ENCODE measurements around the gene SLC2A4RG.

Gene SLC2A4RG

GRCh38 chr20:63739130-63740069 is at the start of gene SLC2A4RG:
Gene SLC2A4RG, plus strand, starts transcription at chr20:63739776. Its CDS starts 137 bp downstream, at chr20:63739913.
- peak; percentile 94 for DNase-seq (ENCODE audit: low read depth, low spot score)

DNA sequence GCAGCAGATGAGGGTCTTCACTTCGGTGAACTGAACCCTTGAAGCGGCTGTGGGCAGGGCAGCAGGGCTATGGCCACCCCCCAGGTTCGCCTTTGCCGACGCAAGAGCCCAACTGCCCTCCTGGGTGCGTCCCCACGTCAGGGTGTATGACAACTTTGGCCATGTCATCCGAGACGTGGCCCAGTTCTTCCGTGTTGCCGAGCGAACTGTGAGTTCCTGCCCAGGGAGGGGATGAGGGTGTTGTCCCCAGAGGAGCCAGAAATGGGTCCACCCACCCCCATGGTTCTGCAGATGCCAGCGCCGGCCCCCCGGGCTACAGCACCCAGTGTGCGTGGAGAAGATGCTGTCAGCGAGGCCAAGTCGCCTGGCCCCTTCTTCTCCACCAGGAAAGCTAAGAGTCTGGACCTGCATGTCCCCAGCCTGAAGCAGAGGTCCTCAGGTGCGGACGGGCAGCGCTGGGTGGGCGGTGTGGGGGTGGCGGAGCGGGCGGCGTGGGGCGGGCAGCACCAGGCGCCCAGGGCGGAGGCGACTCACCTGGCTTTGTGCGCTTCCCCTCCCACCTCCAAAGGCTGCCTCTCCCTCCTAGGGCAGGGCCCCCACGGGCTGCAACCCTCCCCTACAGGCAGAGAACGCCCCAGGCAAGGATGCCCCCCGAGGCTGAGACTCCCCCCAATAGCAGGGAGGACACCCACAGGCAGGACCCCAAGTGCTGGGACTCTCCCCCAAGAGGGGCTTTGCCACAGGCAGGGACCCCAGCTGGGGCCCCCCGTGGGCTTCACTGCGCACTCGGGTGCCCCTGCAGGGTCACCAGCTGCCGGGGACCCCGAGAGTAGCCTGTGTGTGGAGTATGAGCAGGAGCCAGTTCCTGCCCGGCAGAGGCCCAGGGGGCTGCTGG is 49.3 kb upstream of the SLC2A4RG start:
- DNase-seq (ENCODE audit: low read depth, low spot score): no peak

DNA sequence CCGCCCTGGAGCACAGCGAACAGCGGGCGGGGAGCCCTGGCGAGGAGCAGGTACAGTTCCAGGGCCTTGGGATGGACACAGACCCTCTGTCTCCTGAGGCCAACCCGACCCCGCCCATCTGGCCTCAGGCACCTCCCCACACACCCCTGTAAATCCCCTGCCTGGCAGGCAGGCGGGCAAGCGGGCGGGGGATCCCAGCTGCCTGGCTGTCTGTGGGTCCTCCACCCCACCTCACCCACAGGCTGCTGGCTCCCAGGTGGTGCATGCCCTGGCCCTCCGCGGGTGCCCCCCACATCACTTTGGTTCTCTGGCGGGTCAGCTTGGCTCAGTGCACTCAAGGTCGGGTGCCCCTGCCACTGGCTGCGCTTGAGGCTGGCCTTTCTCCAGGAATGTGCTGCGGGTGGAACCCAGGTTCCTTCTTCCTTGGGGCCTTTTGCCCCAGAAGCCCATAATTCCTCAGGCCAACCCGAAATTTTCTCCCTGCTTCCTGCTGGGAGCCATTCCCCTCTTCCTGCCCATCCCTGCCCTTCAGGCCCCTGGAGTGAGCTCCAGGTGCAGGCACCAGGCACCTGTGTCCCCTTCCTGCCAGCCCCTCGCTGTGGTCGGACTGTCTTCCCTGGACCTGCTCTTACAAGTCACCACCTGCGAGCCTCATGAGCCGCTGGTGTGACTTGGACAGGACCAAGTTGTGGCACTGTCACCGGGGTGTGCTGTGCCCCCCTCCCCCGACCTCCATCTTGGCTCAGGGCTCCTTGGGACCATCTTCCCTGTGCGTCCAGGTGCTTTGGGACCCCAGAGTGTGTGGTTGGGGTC is 48.5 kb upstream of the SLC2A4RG start:
- no peak for DNase-seq (ENCODE audit: low read depth, low spot score)

GRCh38 chr20:63691711-63692435 is 47.7 kb upstream of the SLC2A4RG start:
- DNase-seq (ENCODE audit: low read depth, low spot score): no peak

GRCh38 chr20:63692436-63693082 is 47.0 kb upstream of the SLC2A4RG start:
- DNase-seq (ENCODE audit: low read depth, low spot score): no peak

DNA sequence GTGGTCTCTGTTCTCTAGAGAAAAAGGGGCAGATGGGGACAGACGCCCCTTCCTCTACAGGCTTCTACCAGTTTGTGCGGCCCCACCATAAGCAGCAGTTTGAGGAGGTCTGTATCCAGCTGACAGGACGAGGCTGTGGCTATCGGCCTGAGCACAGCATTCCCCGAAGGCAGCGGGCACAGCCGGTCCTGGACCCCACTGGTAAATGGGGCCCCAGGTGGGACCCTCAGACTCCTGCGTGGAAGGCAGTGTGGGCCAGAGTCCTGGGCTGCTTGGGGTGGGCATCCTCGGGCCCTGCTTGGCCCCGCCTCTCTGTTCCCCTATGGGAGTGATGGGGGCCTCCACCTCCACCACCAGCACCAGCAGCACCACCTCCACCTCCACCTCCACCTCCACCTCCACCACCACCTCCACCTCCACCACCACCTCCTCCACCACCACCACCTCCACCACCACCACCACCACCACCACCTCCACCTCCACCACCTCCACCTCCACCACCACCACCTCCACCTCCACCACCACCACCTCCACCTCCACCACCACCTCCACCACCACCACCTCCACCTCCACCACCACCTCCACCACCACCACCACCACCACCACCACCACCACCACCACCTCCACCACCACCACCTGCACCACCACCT is 46.4 kb upstream of the SLC2A4RG start:
- no peak for DNase-seq (ENCODE audit: low read depth, low spot score)

- no peak for DNase-seq (ENCODE audit: low read depth, low spot score)
These were observed 45.6 kb upstream of the SLC2A4RG start for GRCh38 chr20:63693733-63694583.

DNA sequence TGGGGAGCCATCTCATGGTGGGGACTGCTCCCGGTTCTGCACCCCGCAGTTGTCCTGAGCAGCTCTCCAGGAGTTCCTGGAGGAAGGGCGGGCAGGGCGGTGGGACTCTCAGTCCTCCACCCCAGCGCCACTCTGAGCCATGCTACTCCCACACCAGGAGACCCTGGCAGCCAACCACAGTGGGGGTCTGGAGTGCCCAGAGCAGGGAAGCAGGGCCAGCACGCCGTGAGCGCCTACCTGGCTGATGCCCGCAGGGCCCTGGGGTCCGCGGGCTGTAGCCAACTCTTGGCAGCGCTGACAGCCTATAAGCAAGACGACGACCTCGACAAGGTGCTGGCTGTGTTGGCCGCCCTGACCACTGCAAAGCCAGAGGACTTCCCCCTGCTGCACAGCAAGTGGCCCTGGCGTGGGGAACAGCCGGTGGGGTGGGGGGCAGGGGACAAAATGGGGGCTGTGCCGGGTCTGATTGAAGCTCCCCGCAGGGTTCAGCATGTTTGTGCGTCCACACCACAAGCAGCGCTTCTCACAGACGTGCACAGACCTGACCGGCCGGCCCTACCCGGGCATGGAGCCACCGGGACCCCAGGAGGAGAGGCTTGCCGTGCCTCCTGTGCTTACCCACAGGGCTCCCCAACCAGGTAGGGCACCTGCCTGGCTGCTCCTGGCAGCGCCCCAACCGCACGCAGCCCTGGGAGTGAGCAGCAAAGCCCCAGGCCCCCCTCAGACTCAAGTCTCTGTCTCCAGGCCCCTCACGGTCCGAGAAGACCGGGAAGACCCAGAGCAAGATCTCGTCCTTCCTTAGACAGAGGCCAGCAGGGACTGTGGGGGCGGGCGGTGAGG is 44.8 kb upstream of the SLC2A4RG start:
- DNase-seq (ENCODE audit: low read depth, low spot score): no peak

DNA sequence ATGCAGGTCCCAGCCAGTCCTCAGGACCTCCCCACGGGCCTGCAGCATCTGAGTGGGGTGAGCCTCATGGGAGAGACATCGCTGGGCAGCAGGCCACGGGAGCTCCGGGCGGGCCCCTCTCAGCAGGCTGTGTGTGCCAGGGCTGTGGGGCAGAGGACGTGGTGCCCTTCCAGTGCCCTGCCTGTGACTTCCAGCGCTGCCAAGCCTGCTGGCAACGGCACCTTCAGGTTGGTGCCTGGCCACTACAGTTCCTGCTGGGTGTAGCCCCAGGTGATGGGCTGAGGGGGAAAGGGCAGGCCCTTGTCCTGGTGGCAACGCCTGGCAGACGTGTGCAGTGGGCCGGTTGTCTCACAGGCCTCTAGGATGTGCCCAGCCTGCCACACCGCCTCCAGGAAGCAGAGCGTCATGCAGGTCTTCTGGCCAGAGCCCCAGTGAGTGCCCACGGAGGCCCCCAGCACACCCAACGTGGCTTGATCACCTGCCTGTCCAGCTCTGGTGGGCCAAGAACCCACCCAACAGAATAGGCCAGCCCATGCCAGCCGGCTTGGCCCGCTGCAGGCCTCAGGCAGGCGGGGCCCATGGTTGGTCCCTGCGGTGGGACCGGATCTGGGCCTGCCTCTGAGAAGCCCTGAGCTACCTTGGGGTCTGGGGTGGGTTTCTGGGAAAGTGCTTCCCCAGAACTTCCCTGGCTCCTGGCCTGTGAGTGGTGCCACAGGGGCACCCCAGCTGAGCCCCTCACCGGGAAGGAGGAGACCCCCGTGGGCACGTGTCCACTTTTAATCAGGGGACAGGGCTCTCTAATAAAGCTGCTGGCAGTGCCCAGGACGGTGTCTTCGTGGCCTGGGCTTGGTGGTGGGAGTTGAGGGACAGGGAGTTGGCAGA is 43.9 kb upstream of the SLC2A4RG start:
- no peak for DNase-seq (ENCODE audit: low read depth, low spot score)

- DNase-seq (ENCODE audit: low read depth, low spot score): peak; percentile 73
These were observed 43.3 kb upstream of the SLC2A4RG start for GRCh38 chr20:63696306-63696627.

- DNase-seq (ENCODE audit: low read depth, low spot score): peak; percentile 41
These were observed 42.8 kb upstream of the SLC2A4RG start, which contains the start of gene TNFRSF6B for GRCh38 chr20:63696628-63697356. Gene TNFRSF6B, plus strand, starts transcription at chr20:63696652. Its CDS starts 116 bp downstream, at chr20:63696768.

DNA sequence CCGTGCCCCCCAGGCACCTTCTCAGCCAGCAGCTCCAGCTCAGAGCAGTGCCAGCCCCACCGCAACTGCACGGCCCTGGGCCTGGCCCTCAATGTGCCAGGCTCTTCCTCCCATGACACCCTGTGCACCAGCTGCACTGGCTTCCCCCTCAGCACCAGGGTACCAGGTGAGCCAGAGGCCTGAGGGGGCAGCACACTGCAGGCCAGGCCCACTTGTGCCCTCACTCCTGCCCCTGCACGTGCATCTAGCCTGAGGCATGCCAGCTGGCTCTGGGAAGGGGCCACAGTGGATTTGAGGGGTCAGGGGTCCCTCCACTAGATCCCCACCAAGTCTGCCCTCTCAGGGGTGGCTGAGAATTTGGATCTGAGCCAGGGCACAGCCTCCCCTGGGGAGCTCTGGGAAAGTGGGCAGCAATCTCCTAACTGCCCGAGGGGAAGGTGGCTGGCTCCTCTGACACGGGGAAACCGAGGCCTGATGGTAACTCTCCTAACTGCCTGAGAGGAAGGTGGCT is 42.2 kb upstream of the SLC2A4RG start:
- peak; percentile 39 for DNase-seq (ENCODE audit: low read depth, low spot score)

DNA sequence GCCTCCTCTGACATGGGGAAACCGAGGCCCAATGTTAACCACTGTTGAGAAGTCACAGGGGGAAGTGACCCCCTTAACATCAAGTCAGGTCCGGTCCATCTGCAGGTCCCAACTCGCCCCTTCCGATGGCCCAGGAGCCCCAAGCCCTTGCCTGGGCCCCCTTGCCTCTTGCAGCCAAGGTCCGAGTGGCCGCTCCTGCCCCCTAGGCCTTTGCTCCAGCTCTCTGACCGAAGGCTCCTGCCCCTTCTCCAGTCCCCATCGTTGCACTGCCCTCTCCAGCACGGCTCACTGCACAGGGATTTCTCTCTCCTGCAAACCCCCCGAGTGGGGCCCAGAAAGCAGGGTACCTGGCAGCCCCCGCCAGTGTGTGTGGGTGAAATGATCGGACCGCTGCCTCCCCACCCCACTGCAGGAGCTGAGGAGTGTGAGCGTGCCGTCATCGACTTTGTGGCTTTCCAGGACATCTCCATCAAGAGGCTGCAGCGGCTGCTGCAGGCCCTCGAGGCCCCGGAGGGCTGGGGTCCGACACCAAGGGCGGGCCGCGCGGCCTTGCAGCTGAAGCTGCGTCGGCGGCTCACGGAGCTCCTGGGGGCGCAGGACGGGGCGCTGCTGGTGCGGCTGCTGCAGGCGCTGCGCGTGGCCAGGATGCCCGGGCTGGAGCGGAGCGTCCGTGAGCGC is 41.6 kb upstream of the SLC2A4RG start:
- DNase-seq (ENCODE audit: low read depth, low spot score): no peak

- peak; percentile 95 for DNase-seq (ENCODE audit: low read depth, low spot score)
These were observed 40.7 kb upstream of the SLC2A4RG start for GRCh38 chr20:63698739-63699465.

All from astrocyte of the hippocampus (primary cell).